Smooth muscle cell (in vitro differentiated cells): ENCODE results near the gene CLIP1. TPM values are rescaled to one million over a fixed set of nuclear protein-coding genes. Genes with fewer than 3 reads are reported as not detected.

Experiments
- DNase-seq: peaks from one replicate; lab custom pipeline; 2025; ENCODE audit not compliant: unreplicated experiment; lab: John Stamatoyannopoulos, UW
- H2AFZ ChIP-seq: fragments of 200-600 bp; sonication (generic); 2 replicates; pipeline ENCODE4 v1.6.0; 2016; ENCODE audit warnings: antibody characterized with exemption, low read depth, mild to moderate bottlenecking
- H3F3A ChIP-seq: fragments of 200-600 bp; sonication (generic); 2 replicates; pipeline ENCODE4 v1.6.0; 2017; ENCODE audit warnings: antibody characterized with exemption, low read depth
- H3K27ac ChIP-seq: fragments of 200-600 bp; sonication (generic); 2 replicates; pipeline ENCODE4 v1.5.1; 2016; ENCODE audit warnings: low read depth, mild to moderate bottlenecking
- H3K27me3 ChIP-seq: fragments of 200-600 bp; sonication (generic); 2 replicates; pipeline ENCODE4 v1.6.1; 2016; ENCODE audit warnings: low read depth, mild to moderate bottlenecking
- H3K36me3 ChIP-seq: fragments of 200-600 bp; sonication (generic); 2 replicates; pipeline ENCODE4 v1.5.1; 2016; ENCODE audit warnings: low read depth
- H3K4me1 ChIP-seq: fragments of 200-600 bp; sonication (generic); 2 replicates; pipeline ENCODE4 v1.5.1; 2016; ENCODE audit warnings: low read depth
- H3K4me2 ChIP-seq: fragments of 200-600 bp; sonication (generic); 2 replicates; pipeline ENCODE4 v1.6.0; 2016; ENCODE audit warnings: mild to moderate bottlenecking
- H3K4me3 ChIP-seq: fragments of 200-600 bp; sonication (generic); 2 replicates; pipeline ENCODE4 v1.5.1; 2016; ENCODE audit warnings: mild to moderate bottlenecking
- H3K79me2 ChIP-seq: fragments of 200-600 bp; sonication (generic); 2 replicates; pipeline ENCODE4 v1.6.0; 2016; ENCODE audit warnings: low read depth, mild to moderate bottlenecking
- H3K9ac ChIP-seq: fragments of 200-600 bp; sonication (generic); 2 replicates; pipeline ENCODE4 v1.6.0; 2016; ENCODE audit warnings: low read depth
- H3K9me3 ChIP-seq: fragments of 200-600 bp; sonication (generic); replicated peaks from 2 replicates; pipeline ENCODE4 v1.5.1; 2016; ENCODE audit warnings: low read depth
- H4K20me1 ChIP-seq: fragments of 200-600 bp; sonication (generic); 2 replicates; pipeline ENCODE4 v1.6.0; 2016; ENCODE audit warnings: low read depth
- CTCF ChIP-seq: fragments of 200-600 bp; sonication (generic); IDR thresholded peaks from 2 replicates; pipeline ENCODE4 v1.5.1; 2017; ENCODE audit warnings: borderline replicate concordance, mild to moderate bottlenecking, antibody characterized with exemption; ENCODE audit not compliant: insufficient read depth, poor library complexity, severe bottlenecking
- WGBS: methylation state at CpG from one replicate; pipeline ENCODE4 v1.1.7; 2016; ENCODE audit warnings: low lambda C conversion rate; 5-methylcytosine and 5-hydroxymethylcytosine counted together
- polyA plus RNA-seq: library from polyadenylated mRNA; unstranded; fragments of >200 nt; fragmentation: Nextera tagmentation; extraction: Ambion mirVana; gene quantifications from 2 replicates; pipeline ENCODE4 v1.2.1, GENCODE V29; 2016
- total RNA-seq: library from RNA; depleted of rRNA; stranded (reverse); fragments of >200 nt; gene quantifications from 2 replicates; pipeline ENCODE4 v1.2.3, GENCODE V29; 2014

CLIP1 gene
- total and polyA plus RNA-seq, 2 experiments from 2014 or later, result 15.3 to 40.4 TPM

- Histone ChIP-seq H4K20me1 (no peaks in the 10 kb centered on the region), H2AFZ (no peak overlapping the region), H3F3A (no peaks in the 10 kb centered on the region), H3K9ac (no peak overlapping the region), H3K9me3 (no peaks in the 10 kb centered on the region), H3K4me3 (no peak overlapping the region), H3K79me2 (no peaks in the 10 kb centered on the region), H3K27ac (no peak overlapping the region), H3K4me2 (no peak overlapping the region), H3K4me1 (no peaks in the 10 kb centered on the region), H3K27me3 (no peaks in the 10 kb centered on the region), H3K36me3 (peaks cover 6% of the 10 kb centered on the region)
- no peak for DNase-seq
- WGBS, result 97% methylated on average over 10 of the region's 10 CpGs
- TF ChIP-seq CTCF, result no peak
Measured at GRCh38 chr12:122232691-122233090, 189.8 kb downstream of the CLIP1 start.

GRCh38 chr12:122230798-122231197 is 191.7 kb downstream of the CLIP1 start:
- Histone ChIP-seq H3K27ac (no peak overlapping the region), H3K9me3 (no peaks in the 10 kb centered on the region), H3K4me2 (no peak overlapping the region), H3K4me3 (no peak overlapping the region), H3K79me2 (no peaks in the 10 kb centered on the region), H3K36me3 (peaks cover 6% of the 10 kb centered on the region), H2AFZ (no peak overlapping the region), H3K9ac (no peak overlapping the region), H3K4me1 (peaks cover 5% of the 10 kb centered on the region), H3K27me3 (no peaks in the 10 kb centered on the region), H4K20me1 (peaks cover 9% of the 10 kb centered on the region), H3F3A (peaks cover 7% of the 10 kb centered on the region)
- WGBS, result 89% methylated on average over 6 of the region's 6 CpGs
- no peak for DNase-seq
- no peak for TF ChIP-seq CTCF

GRCh38 chr12:122228092-122228491 is 194.4 kb downstream of the CLIP1 start:
- Histone ChIP-seq H3K9me3 (no peaks in the 10 kb centered on the region), H3K4me1 (peaks cover 11% of the 10 kb centered on the region), H2AFZ (no peak overlapping the region), H3K9ac (no peak overlapping the region), H3K27me3 (no peaks in the 10 kb centered on the region), H3K79me2 (peaks cover 23% of the 10 kb centered on the region), H3F3A (peaks cover 7% of the 10 kb centered on the region), H3K27ac (no peak overlapping the region), H4K20me1 (peaks cover 26% of the 10 kb centered on the region), H3K36me3 (peaks cover 6% of the 10 kb centered on the region), H3K4me3 (no peak overlapping the region), H3K4me2 (no peak overlapping the region)
- no peak for DNase-seq
- 98% methylated on average over 5 of the region's 5 CpGs for WGBS
- no peak for TF ChIP-seq CTCF

- H4K20me1 ChIP-seq, result peaks cover 32% of the 10 kb centered on the region
- H3F3A ChIP-seq, result peaks cover 7% of the 10 kb centered on the region
- H3K4me2 ChIP-seq, result no peak overlapping the region
- H3K36me3 ChIP-seq, result peaks cover 6% of the 10 kb centered on the region
- no peak overlapping the region for H3K27ac ChIP-seq
- WGBS, result 94% methylated on average over 17 of the region's 17 CpGs
- no peaks in the 10 kb centered on the region for H3K27me3 ChIP-seq
- no peak overlapping the region for H2AFZ ChIP-seq
- DNase-seq, result no peak
- no peak overlapping the region for H3K9ac ChIP-seq
- H3K4me3 ChIP-seq, result no peak overlapping the region
- H3K79me2 ChIP-seq, result peaks cover 31% of the 10 kb centered on the region
- peaks cover 16% of the 10 kb centered on the region for H3K4me1 ChIP-seq
- H3K9me3 ChIP-seq, result no peaks in the 10 kb centered on the region
- no peak for TF ChIP-seq CTCF
Measured at GRCh38 chr12:122227341-122227740, 195.1 kb downstream of the CLIP1 start.
